HEK293 (cell line): ENCODE data around the gene YIF1B.

Experiments
- CTCF ChIA-PET: fragments of 350-600 bp; formaldehyde crosslinking; extraction: SDS; loops from one replicate; lab custom pipeline; 2021; ENCODE audit warnings: antibody characterized with exemption; lab: Yijun Ruan, JAX
- POLR2A ChIA-PET: fragments of 300-600 bp; formaldehyde crosslinking; extraction: SDS; loops from one replicate; lab custom pipeline; 2020; ENCODE audit warnings: antibody characterized with exemption, inconsistent platforms; lab: Yijun Ruan, JAX
- H3K27ac ChIP-seq: fragments of 200-500 bp; sonication (Bioruptor generic); 2 replicates; pipeline ENCODE4 v1.5.1; 2014; ENCODE audit warnings: low read depth, low read length, control low read depth, inconsistent platforms; ENCODE audit errors: extremely low read depth
- H3K36me3 ChIP-seq, 2 experiments: fragments of 200-500 bp in 1 of 2; sonication (Bioruptor generic) in 1 of 2; 1 replicate in 1 of 2; 2 replicates in 1 of 2; pipeline ENCODE4 v1.5.1; 2014 to 2017; ENCODE audit warnings: inconsistent platforms in 2 of 2, low read length in 2 of 2; ENCODE audit not compliant: control insufficient read depth in 2 of 2, insufficient read depth in 1 of 2
- H3K4me1 ChIP-seq: fragments of 200-500 bp; sonication (Bioruptor generic); 2 replicates; pipeline ENCODE4 v1.5.1; 2014; ENCODE audit warnings: mild to moderate bottlenecking, low read length, inconsistent platforms; ENCODE audit not compliant: control insufficient read depth, insufficient read depth
- H3K4me3 ChIP-seq: 2 replicates; pipeline ENCODE4 v1.5.1; 2011; ENCODE audit warnings: low read depth, mild to moderate bottlenecking, control low read depth, low read length, moderate library complexity
- H3K9me3 ChIP-seq: fragments of 200-500 bp; sonication (Bioruptor generic); 2 replicates; pipeline ENCODE4 v1.5.1; 2014; ENCODE audit warnings: low read depth, low read length, inconsistent platforms; ENCODE audit not compliant: control insufficient read depth, insufficient read depth
- CTCF ChIP-seq: fragments of 450-650 bp; formaldehyde crosslinking; IDR thresholded peaks from 2 replicates; pipeline ENCODE4 v1.5.1; 2016; ENCODE audit warnings: missing biosample characterization, missing genetic modification characterization
- GLIS2 ChIP-seq: fragments of 450-650 bp; formaldehyde crosslinking; IDR thresholded peaks from 2 replicates; pipeline ENCODE4 v1.5.1; 2016; ENCODE audit warnings: missing biosample characterization, missing genetic modification characterization
- IKZF3 ChIP-seq: fragments of 450-650 bp; IDR thresholded peaks from 2 replicates; pipeline ENCODE4 v1.5.0; 2018; ENCODE audit warnings: missing biosample characterization, mild to moderate bottlenecking, missing genetic modification characterization, moderate library complexity
- INSM2 ChIP-seq: fragments of 450-650 bp; formaldehyde crosslinking; IDR thresholded peaks from 2 replicates; pipeline ENCODE4 v1.5.1; 2016; ENCODE audit warnings: missing biosample characterization, missing genetic modification characterization
- PATZ1 ChIP-seq: fragments of 450-650 bp; formaldehyde crosslinking; IDR thresholded peaks from 2 replicates; pipeline ENCODE4 v1.5.1; 2016; ENCODE audit warnings: missing biosample characterization, missing genetic modification characterization
- ZFP69B ChIP-seq: fragments of 450-650 bp; formaldehyde crosslinking; IDR thresholded peaks from 2 replicates; pipeline ENCODE4 v1.5.1; 2016; ENCODE audit warnings: missing biosample characterization, missing genetic modification characterization
- ZNF169 ChIP-seq: fragments of 450-650 bp; formaldehyde crosslinking; IDR thresholded peaks from 2 replicates; pipeline ENCODE4 v1.5.1; 2016; ENCODE audit warnings: missing biosample characterization, missing genetic modification characterization
- ZNF239 ChIP-seq: fragments of 450-650 bp; formaldehyde crosslinking; IDR thresholded peaks from 2 replicates; pipeline ENCODE4 v1.5.1; 2016; ENCODE audit warnings: missing biosample characterization, missing genetic modification characterization
- ZNF391 ChIP-seq: fragments of 450-650 bp; formaldehyde crosslinking; IDR thresholded peaks from 2 replicates; pipeline ENCODE4 v1.5.1; 2016; ENCODE audit warnings: low read depth, missing biosample characterization, missing genetic modification characterization, borderline replicate concordance
- ZNF518A ChIP-seq: fragments of 450-650 bp; formaldehyde crosslinking; conservative IDR thresholded peaks from 2 replicates; pipeline ENCODE4 v1.5.1; 2016; ENCODE audit warnings: low read depth, missing biosample characterization, missing genetic modification characterization
- ZNF530 ChIP-seq: fragments of 450-650 bp; formaldehyde crosslinking; IDR thresholded peaks from 2 replicates; pipeline ENCODE4 v1.5.1; 2016; ENCODE audit warnings: low read depth, missing biosample characterization, missing genetic modification characterization
- ZNF664 ChIP-seq: fragments of 450-650 bp; formaldehyde crosslinking; IDR thresholded peaks from 2 replicates; pipeline ENCODE4 v1.5.1; 2016; ENCODE audit warnings: missing biosample characterization, missing genetic modification characterization
- ZNF692 ChIP-seq: fragments of 450-650 bp; formaldehyde crosslinking; IDR thresholded peaks from 2 replicates; pipeline ENCODE4 v1.5.1; 2016; ENCODE audit warnings: missing biosample characterization, missing genetic modification characterization
- ZNF830 ChIP-seq: fragments of 450-650 bp; IDR thresholded peaks from 2 replicates; pipeline ENCODE4 v1.5.0; 2018; ENCODE audit warnings: missing biosample characterization, missing genetic modification characterization, low read depth, mild to moderate bottlenecking, moderate library complexity

The YIF1B gene

GRCh38 chr19:38255383-38256014 is 60.2 kb downstream of the YIF1B start (continued):
- TF ChIP-seq ZNF518A = no peak
- no peak for TF ChIP-seq ZNF830 (tag by site-specific recombination)

GRCh38 chr19:38253788-38254187 is 62.0 kb downstream of the YIF1B start:
- peak; percentile 96 for TF ChIP-seq ZFP69B
- TF ChIP-seq INSM2 (tag by site-specific recombination) = no peak
- peak; percentile 96 for TF ChIP-seq ZNF692 (tag by site-specific recombination)
- TF ChIP-seq ZNF530 (tag by site-specific recombination) = no peak
- no peak for TF ChIP-seq ZNF391 (tag by site-specific recombination)
- no peak for TF ChIP-seq CTCF (tag by site-specific recombination)
- no peak for TF ChIP-seq ZNF239
- no peak for TF ChIP-seq PATZ1 (tag by site-specific recombination)
- no peak for TF ChIP-seq ZNF169 (tag by site-specific recombination)
- TF ChIP-seq IKZF3 (tag by site-specific recombination) = no peak
- TF ChIP-seq ZNF664 (tag by site-specific recombination) = no peak
- 0 out of 2 replicates have a peak, but pooled peaks have one; percentile 6 for TF ChIP-seq GLIS2 (tag by site-specific recombination)
- no peak for TF ChIP-seq ZNF518A
- Histone ChIP-seq H3K27ac (no peak overlapping the region), H3K4me1 (peaks cover 19% of the 10 kb centered on the region), H3K36me3 (no peaks in the 10 kb centered on the region), H3K4me3 (no peak overlapping the region), H3K9me3 (no peaks in the 10 kb centered on the region)
- ChIA-PET CTCF (interaction anchor here (3.2 kb wide), 1 partner anchor 11 kb away, joined by 21 read pairs; no protein-coding TSS in a partner anchor), POLR2A (interaction anchor here (0.6 kb wide), 1 partner anchor 11 kb away, joined by 4 read pairs; no protein-coding TSS in a partner anchor)
